COLO668 (cell line): Measurements from ENCODE around the gene SKOR1.

ENCODE experiments used
- DNase-seq: peaks from one replicate; lab custom pipeline; 2025; ENCODE audit not compliant: unreplicated experiment; lab: John Stamatoyannopoulos, UW

The SKOR1 gene

DNA sequence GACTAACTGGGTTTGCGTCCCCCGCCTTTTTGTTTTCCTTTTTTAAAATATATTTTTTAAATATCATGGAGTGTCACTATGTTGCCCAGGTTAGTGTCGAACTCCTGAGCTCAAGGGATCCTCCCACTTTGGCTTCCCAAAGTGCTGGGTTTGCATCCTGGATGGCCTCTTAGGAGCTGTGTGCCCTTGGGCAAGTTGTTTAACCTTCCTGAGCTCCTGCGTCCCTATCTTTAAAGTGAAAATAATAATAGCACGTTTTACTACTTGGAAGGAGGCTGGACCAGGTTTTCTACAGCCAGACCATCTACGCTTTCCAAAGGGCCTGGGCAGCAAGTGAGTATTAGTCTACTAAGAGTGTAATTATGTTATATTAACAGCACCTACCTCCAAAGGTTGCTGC is 58.7 kb downstream of the SKOR1 start:
- no peak for DNase-seq
